ENCODE data around the gene LNX2. TPM values are rescaled to one million over a fixed set of nuclear protein-coding genes. Genes with fewer than 3 reads are reported as not detected.

LNX2 gene
- total and polyA plus RNA-seq, 2 of the 4 experiments (the other 2 are of a cell fraction) = 3.1 to 7.2 TPM

GRCh38 chr13:27496006-27496405 lies 124.3 kb downstream of the LNX2 start:
- no CpG with 5 or more reads among the region's 4 CpGs for WGBS, 2 experiments (ENCODE audit: extremely low coverage in 2 of 2, insufficient read length in 1 of 2)

More at GRCh38 chr13:27496006-27496405, 124.3 kb downstream of the LNX2 start:
- DNase-seq = no peak
- Histone ChIP-seq H2BK120ac (ENCODE audit: low read depth, low read length) (no peak overlapping the region), H2AK5ac (ENCODE audit: low read depth, low read length) (no peak overlapping the region), H2BK20ac (ENCODE audit: low read depth, low read length) (no peak overlapping the region), H4K20me1 (ENCODE audit: insufficient read depth, low read length) (no peaks in the 10 kb centered on the region), H2AFZ (replicated peaks; ENCODE audit: low read length, poor library complexity) (no peak overlapping the region), H3K4me3 (ENCODE audit: insufficient read depth, low read depth, low read length) (no peak overlapping the region), H3K9ac (ENCODE audit: low read depth, low read length) (no peak overlapping the region), H2BK5ac (ENCODE audit: low read depth, low read length, poor library complexity, severe bottlenecking) (no peak overlapping the region), H3K18ac (ENCODE audit: low read depth, low read length) (no peak overlapping the region), H3K23ac (ENCODE audit: low read depth, low read length) (no peak overlapping the region), H3K9me3 (ENCODE audit: control insufficient read depth, insufficient read depth, low read length) (no peaks in the 10 kb centered on the region), H3K27me3 (ENCODE audit: control insufficient read depth, insufficient read depth, low read length) (peaks cover 6% of the 10 kb centered on the region), H3K4me2 (ENCODE audit: low read depth, low read length) (no peak overlapping the region), H2AK9ac (replicated peaks; ENCODE audit: low read depth, low read length, poor library complexity) (no peak overlapping the region), H3K27ac (ENCODE audit: insufficient read depth, low read length) (no peak overlapping the region), H3K4ac (ENCODE audit: low read depth, low read length) (no peak overlapping the region), H2BK15ac (ENCODE audit: low read depth, low read length) (no peak overlapping the region), H3K9me1 (ENCODE audit: insufficient read depth, low read length) (no peaks in the 10 kb centered on the region), H3K36me3 (ENCODE audit: control insufficient read depth, insufficient read depth, low read length) (no peaks in the 10 kb centered on the region), H3K4me1 (ENCODE audit: control insufficient read depth, insufficient read depth, low read length) (no peaks in the 10 kb centered on the region), H4K91ac (ENCODE audit: insufficient read depth, low read depth, low read length) (no peak overlapping the region), H4K8ac (ENCODE audit: low read depth in 2 of 2, low read length in 2 of 2) (no peak overlapping the region), H3K14ac (replicated peaks; ENCODE audit: low read depth, low read length) (no peak overlapping the region), H3K56ac (ENCODE audit: extremely low read depth, insufficient read depth, low read length) (no peak overlapping the region), H4K5ac (ENCODE audit: low read depth, low read length) (no peak overlapping the region), H3K79me1 (ENCODE audit: low read depth in 1 of 2, low read length in 2 of 2) (no peaks in the 10 kb centered on the region)
- intact Hi-C loops (cut with micrococcal nuclease) (no loop called here), in situ Hi-C loops (cut with MboI; ENCODE audit: low sequenced_read_pairs) (no loop called here), dilution Hi-C loops (cut with HindIII; ENCODE audit: low sequenced_read_pairs, unreplicated experiment) (no loop called here)
- BruUV-seq (replicated peaks) = no TSS peak
- no peak for TF ChIP-seq USF2 (IDR thresholded peaks at IDR 0.05; ENCODE audit: low read depth, low read length)
- TF ChIP-seq POLR2A (IDR thresholded peaks at IDR 0.05; ENCODE audit: low read depth, low read length) = no peak
- no peak for TF ChIP-seq RCOR1 (IDR thresholded peaks at IDR 0.05; ENCODE audit: insufficient replicate concordance, low read length)
- TF ChIP-seq NFE2L2 (IDR thresholded peaks at IDR 0.05; ENCODE audit: low read depth, low read length) = no peak
- POLR2A ChIA-PET (ENCODE audit: unreplicated experiment) = no interaction called here
- no peak for ATAC-seq (ENCODE audit: low read depth)
- CTCF ChIA-PET = no interaction called here

Other genes starting within 250 kb of the LNX2 start
- gene GTF3A, start 195.9 kb downstream of the LNX2 start, total RNA-seq (2012; rRNA removed) = 116 and 148 TPM in 2 replicates
- gene GTF3A, start 195.9 kb downstream of the LNX2 start, polyA plus RNA-seq (2012; rRNA removed) = 73.1 and 74.1 TPM in 2 replicates
- 31.7 and 60.8 TPM in 2 replicates for gene MTIF3, start 170.0 kb downstream of the LNX2 start, total RNA-seq (2012; rRNA removed)
- 36.6 and 41.0 TPM in 2 replicates for gene MTIF3, start 170.0 kb downstream of the LNX2 start, polyA plus RNA-seq (2012; rRNA removed)
- 65.4 and 73.9 TPM in 2 replicates for gene POLR1D, start 1.4 kb upstream of the LNX2 start, total RNA-seq (2012; rRNA removed)
- 93.0 and 110 TPM in 2 replicates for gene POLR1D, start 1.4 kb upstream of the LNX2 start, polyA plus RNA-seq (2012; rRNA removed)
- not detected in 2 replicates for gene GSX1, start 172.0 kb upstream of the LNX2 start, total RNA-seq (2012; rRNA removed)
- not detected in 2 replicates for gene GSX1, start 172.0 kb upstream of the LNX2 start, polyA plus RNA-seq (2012; rRNA removed)